NT2/D1 (cell line): ENCODE results near the gene DCLK1.

ENCODE experiments used
- YY1 ChIP-seq: IDR thresholded peaks from 2 replicates; pipeline ENCODE4 v1.6.1; 2011; ENCODE audit not compliant: insufficient read length, insufficient read depth
- ZNF274 ChIP-seq: IDR thresholded peaks from 2 replicates; pipeline ENCODE4 v1.6.1; 2011; ENCODE audit warnings: mild to moderate bottlenecking, low read depth, low read length

- TF ChIP-seq ZNF274 = no peak
- no peak for TF ChIP-seq YY1
Observed at GRCh38 chr13:35964863-35965180, 166.4 kb downstream of the DCLK1 start.
